Trophoblast cell (in vitro differentiated cells and primary cell): ENCODE data around the gene APP.

ENCODE experiments used
- DNase-seq, 2 donors: peaks; one replicate each; pipeline ENCODE4 v3.0.0-alpha.2; 2016
- H2AFZ ChIP-seq: 2 replicates; pipeline ENCODE4 v1.6.1; 2013; ENCODE audit warnings: low read length, moderate library complexity, mild to moderate bottlenecking; ENCODE audit not compliant: insufficient read depth, poor library complexity
- H2AK5ac ChIP-seq: 2 replicates; pipeline ENCODE4 v1.6.1; 2013; ENCODE audit warnings: mild to moderate bottlenecking, low read length
- H2BK120ac ChIP-seq: 2 replicates; pipeline ENCODE4 v1.6.1; 2013; ENCODE audit warnings: low read length, mild to moderate bottlenecking, moderate library complexity; ENCODE audit not compliant: insufficient read depth, poor library complexity
- H2BK12ac ChIP-seq: 2 replicates; pipeline ENCODE4 v1.6.1; 2013; ENCODE audit warnings: mild to moderate bottlenecking, low read length, moderate library complexity
- H2BK5ac ChIP-seq: 2 replicates; pipeline ENCODE4 v1.6.1; 2013; ENCODE audit warnings: low read length, low read depth, moderate library complexity, mild to moderate bottlenecking; ENCODE audit not compliant: poor library complexity
- H3K14ac ChIP-seq: 2 replicates; pipeline ENCODE4 v1.6.1; 2013; ENCODE audit warnings: mild to moderate bottlenecking, low read length
- H3K18ac ChIP-seq: 2 replicates; pipeline ENCODE4 v1.6.1; 2013; ENCODE audit warnings: mild to moderate bottlenecking, low read length
- H3K23ac ChIP-seq: 2 replicates; pipeline ENCODE4 v1.6.1; 2013; ENCODE audit warnings: low read length
- H3K27ac ChIP-seq: 2 replicates; pipeline ENCODE4 v1.5.1; 2013; ENCODE audit warnings: low read depth, mild to moderate bottlenecking, inconsistent platforms, low read length, moderate library complexity
- H3K27me3 ChIP-seq: 2 replicates; pipeline ENCODE4 v1.6.1; 2013; ENCODE audit warnings: inconsistent platforms, mild to moderate bottlenecking, low read length, moderate library complexity; ENCODE audit not compliant: insufficient read depth
- H3K36me3 ChIP-seq, 2 experiments: 1 replicate in 1 of 2; 2 replicates in 1 of 2; pipeline ENCODE4 v1.6.1; 2013; ENCODE audit warnings: low read length in 2 of 2, mild to moderate bottlenecking in 2 of 2, moderate library complexity in 1 of 2; ENCODE audit not compliant: insufficient read depth in 2 of 2, control insufficient read depth in 1 of 2
- H3K4ac ChIP-seq: 2 replicates; pipeline ENCODE4 v1.6.1; 2013; ENCODE audit warnings: low read depth, mild to moderate bottlenecking, low read length, moderate library complexity
- H3K4me1 ChIP-seq, 2 experiments: 1 replicate in 1 of 2; 2 replicates in 1 of 2; pipeline ENCODE4 v1.6.1; 2013; ENCODE audit warnings: low read length in 2 of 2, mild to moderate bottlenecking in 2 of 2, moderate library complexity in 1 of 2; ENCODE audit not compliant: insufficient read depth in 2 of 2, control insufficient read depth in 1 of 2
- H3K4me2 ChIP-seq: 2 replicates; pipeline ENCODE4 v1.6.1; 2013; ENCODE audit warnings: inconsistent platforms, mild to moderate bottlenecking, low read length, moderate library complexity
- H3K4me3 ChIP-seq: 2 replicates; pipeline ENCODE4 v1.5.1; 2013; ENCODE audit warnings: mild to moderate bottlenecking, low read depth, low read length, inconsistent platforms
- H3K79me1 ChIP-seq: one replicate; pipeline ENCODE4 v1.6.1; 2013; ENCODE audit warnings: low read length
- H3K79me2 ChIP-seq: 2 replicates; pipeline ENCODE4 v1.6.1; 2013; ENCODE audit warnings: low read length, mild to moderate bottlenecking; ENCODE audit not compliant: control insufficient read depth, insufficient read depth, poor library complexity
- H3K9ac ChIP-seq: 2 replicates; pipeline ENCODE4 v1.6.1; 2013; ENCODE audit warnings: mild to moderate bottlenecking, low read length
- H3K9me3 ChIP-seq: 2 replicates; pipeline ENCODE4 v1.6.1; 2013; ENCODE audit warnings: low read depth, mild to moderate bottlenecking, control low read depth, inconsistent platforms, low read length; ENCODE audit not compliant: insufficient read depth
- H4K12ac ChIP-seq: 2 replicates; pipeline ENCODE4 v1.6.1; 2013; ENCODE audit warnings: low read depth, mild to moderate bottlenecking, low read length, moderate library complexity
- H4K8ac ChIP-seq: 2 replicates; pipeline ENCODE4 v1.6.1; 2013; ENCODE audit warnings: low read depth, mild to moderate bottlenecking, low read length, moderate library complexity
- H4K91ac ChIP-seq: one replicate; pipeline ENCODE4 v1.6.1; 2013; ENCODE audit warnings: low read depth, mild to moderate bottlenecking, low read length, moderate library complexity
- WGBS: extraction: QIAGEN DNeasy Blood & Tissue Kit; methylation state at CpG from one replicate; pipeline ENCODE4 v1.1.7; 2013; ENCODE audit warnings: missing lambda C conversion rate; ENCODE audit not compliant: insufficient read length, insufficient coverage; ENCODE audit errors: extremely low coverage; 5-methylcytosine and 5-hydroxymethylcytosine counted together

The APP gene

GRCh38 chr21:25909341-25909740 is 261.2 kb downstream of the APP start:
- Histone ChIP-seq H3K79me2 (no peaks in the 10 kb centered on the region), H3K79me1 (no peaks in the 10 kb centered on the region), H3K4me2 (no peak overlapping the region), H2AFZ (no peak overlapping the region), H4K8ac (no peak overlapping the region), H2BK120ac (no peak overlapping the region), H3K36me3 (peaks cover 4 to 6% of the 10 kb centered on the region in 2 experiments), H3K18ac (no peak overlapping the region), H2BK5ac (no peak overlapping the region), H3K4ac (no peak overlapping the region), H3K4me3 (no peak overlapping the region), H3K23ac (no peak overlapping the region), H2AK5ac (no peak overlapping the region), H3K27me3 (no peaks in the 10 kb centered on the region), H4K91ac (no peak overlapping the region), H3K9me3 (no peaks in the 10 kb centered on the region), H2BK12ac (no peak overlapping the region), H3K27ac (no peak overlapping the region), H3K4me1 (no peaks in the 10 kb centered on the region), H3K14ac (no peak overlapping the region), H3K9ac (no peak overlapping the region), H4K12ac (no peak overlapping the region)
- no CpG with 5 or more reads among the region's 5 CpGs for WGBS
- no peak for DNase-seq

- Histone ChIP-seq H4K91ac (no peak overlapping the region), H2BK12ac (no peak overlapping the region), H3K79me1 (no peaks in the 10 kb centered on the region), H3K79me2 (no peaks in the 10 kb centered on the region), H3K27ac (no peak overlapping the region), H3K4ac (no peak overlapping the region), H3K18ac (no peak overlapping the region), H4K12ac (no peak overlapping the region), H3K14ac (no peak overlapping the region), H2BK120ac (no peak overlapping the region), H3K36me3 (peaks cover 4 to 6% of the 10 kb centered on the region in 2 experiments), H3K9ac (no peak overlapping the region), H3K23ac (no peak overlapping the region), H2AK5ac (no peak overlapping the region), H3K9me3 (no peaks in the 10 kb centered on the region), H2AFZ (no peak overlapping the region), H3K27me3 (no peaks in the 10 kb centered on the region), H3K4me1 (peaks cover 0 to 2% of the 10 kb centered on the region in 2 experiments), H2BK5ac (no peak overlapping the region), H4K8ac (no peak overlapping the region), H3K4me2 (no peak overlapping the region), H3K4me3 (no peak overlapping the region)
- no CpG with 5 or more reads among the region's 5 CpGs for WGBS
- DNase-seq: no peak
These were observed 262.1 kb downstream of the APP start for GRCh38 chr21:25908495-25908894.

GRCh38 chr21:25907573-25908275 is 262.8 kb downstream of the APP start:
- no peak for DNase-seq
- Histone ChIP-seq H3K9me3 (no peaks in the 10 kb centered on the region), H3K27ac (no peak overlapping the region), H3K4me3 (no peak overlapping the region), H4K8ac (no peak overlapping the region), H3K4me2 (no peak overlapping the region), H2AK5ac (no peak overlapping the region), H3K23ac (no peak overlapping the region), H2AFZ (no peak overlapping the region), H3K79me1 (no peaks in the 10 kb centered on the region), H3K4ac (no peak overlapping the region), H2BK5ac (no peak overlapping the region), H3K4me1 (peaks cover 0 to 2% of the 10 kb centered on the region in 2 experiments), H3K36me3 (peaks cover 4 to 6% of the 10 kb centered on the region in 2 experiments), H4K12ac (no peak overlapping the region), H3K14ac (no peak overlapping the region), H2BK120ac (no peak overlapping the region), H3K9ac (no peak overlapping the region), H3K18ac (no peak overlapping the region), H2BK12ac (no peak overlapping the region), H3K79me2 (no peaks in the 10 kb centered on the region), H4K91ac (no peak overlapping the region), H3K27me3 (no peaks in the 10 kb centered on the region)
- WGBS: no CpG with 5 or more reads among the region's 3 CpGs

DNA sequence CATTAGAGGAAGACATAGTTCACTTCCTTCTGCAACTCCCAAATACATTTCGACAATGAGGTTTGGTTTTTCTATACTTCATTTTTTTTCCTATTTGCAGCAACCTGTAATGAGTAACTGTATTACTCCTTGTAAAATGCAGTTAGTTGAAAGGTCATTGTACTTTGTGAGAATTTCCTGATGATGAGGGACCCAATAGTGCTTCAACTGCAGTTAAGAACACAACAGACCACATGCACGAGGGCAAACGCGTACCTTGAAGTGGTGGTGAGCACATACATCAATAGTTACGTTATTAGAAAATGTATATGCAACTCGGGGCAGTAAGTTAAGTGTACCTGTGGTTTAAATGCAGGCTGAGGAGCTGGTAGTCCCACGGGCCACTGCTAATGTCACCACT is 264.0 kb downstream of the APP start:
- H3K14ac ChIP-seq: no peak overlapping the region
- DNase-seq: no peak
- WGBS: no CpG with 5 or more reads among the region's 7 CpGs
- no peak overlapping the region for H3K23ac ChIP-seq
- no peak overlapping the region for H2BK12ac ChIP-seq
- H2AK5ac ChIP-seq: no peak overlapping the region
- H4K12ac ChIP-seq: no peak overlapping the region
- no peak overlapping the region for H2BK120ac ChIP-seq
- H3K4me1 ChIP-seq: peaks cover 0 to 2% of the 10 kb centered on the region in 2 experiments
- no peaks in the 10 kb centered on the region for H3K27me3 ChIP-seq
- H3K4me3 ChIP-seq: no peak overlapping the region
- H3K9me3 ChIP-seq: no peaks in the 10 kb centered on the region
- no peak overlapping the region for H3K27ac ChIP-seq
- H3K9ac ChIP-seq: no peak overlapping the region
- no peak overlapping the region for H4K8ac ChIP-seq
- no peak overlapping the region for H3K4ac ChIP-seq
- no peaks in the 10 kb centered on the region for H3K79me2 ChIP-seq
- H3K4me2 ChIP-seq: no peak overlapping the region
- no peaks in the 10 kb centered on the region for H3K79me1 ChIP-seq
- no peak overlapping the region for H2AFZ ChIP-seq
- no peak overlapping the region for H4K91ac ChIP-seq
- no peak overlapping the region for H3K18ac ChIP-seq
- no peak overlapping the region for H2BK5ac ChIP-seq
- peaks cover 4 to 5% of the 10 kb centered on the region in 2 experiments for H3K36me3 ChIP-seq
